Ureter (tissue), 1 donor: ENCODE measurements around the gene CACYBP. TPM values are rescaled to one million over a fixed set of nuclear protein-coding genes. Genes with fewer than 3 reads are reported as not detected.

Source experiments
- total RNA-seq: library from RNA; stranded (reverse); gene quantifications from one replicate; pipeline ENCODE4 v1.2.4, GENCODE V29; 2023
- donor health status: DM: yes; HTN: yes; CAD: no.

Gene CACYBP
- total RNA-seq, 1 donor from 2014 or later = 54.1 TPM

Other genes starting within 250 kb of the CACYBP start
- gene MRPS14, start 23.5 kb downstream of the CACYBP start, total RNA-seq = 39.8 TPM
- gene TNN, start 67.9 kb downstream of the CACYBP start, total RNA-seq = not detected
- gene KIAA0040, start 192.8 kb downstream of the CACYBP start, total RNA-seq = 25.3 TPM